Panc1 (cell line): Measurements from ENCODE around the gene ZKSCAN5. TPM values are rescaled to one million over a fixed set of nuclear protein-coding genes. Genes with fewer than 3 reads are reported as not detected.

Experiments
- ATAC-seq: fragments of 200-7000 bp; cut with Tn5 transposase; 2 replicates; pipeline ENCODE4 v1.9.1; 2020; ENCODE audit warnings: mild to moderate bottlenecking, moderate library complexity
- BruUV-seq: library from RNA; stranded (reverse); fragments of 400-500 nt; replicated peaks from 2 replicates; lab custom pipeline; 2021; lab: Mats Ljungman, UMichigan
- CTCF ChIA-PET: fragments of 300-600 bp; sonication (Branson Sonifier 250); formaldehyde crosslinking; loops from one replicate; lab custom pipeline; 2022; ENCODE audit warnings: antibody characterized with exemption; lab: Charles Lee
- POLR2A ChIA-PET: fragments of 300-600 bp; sonication (Branson Sonifier 250); formaldehyde crosslinking; loops from one replicate; lab custom pipeline; 2022; ENCODE audit warnings: antibody characterized with exemption; lab: Charles Lee
- DNase-seq: peaks from one replicate; pipeline ENCODE4 v3.0.0-alpha.2; 2010; ENCODE audit warnings: low read depth, low spot score
- H3K27ac ChIP-seq: 2 replicates; pipeline ENCODE4 v1.5.1; 2011; ENCODE audit warnings: mild to moderate bottlenecking, low read length, inconsistent platforms
- H3K27me3 ChIP-seq: fragments of 200-500 bp; sonication (Bioruptor generic); 2 replicates; pipeline ENCODE4 v1.6.0; 2014; ENCODE audit warnings: low read length, inconsistent platforms; ENCODE audit not compliant: control insufficient read depth, insufficient read depth
- H3K36me3 ChIP-seq: fragments of 200-500 bp; sonication (Bioruptor generic); 2 replicates; pipeline ENCODE4 v1.5.1; 2014; ENCODE audit warnings: inconsistent platforms, mild to moderate bottlenecking, low read length, moderate library complexity; ENCODE audit not compliant: control insufficient read depth, insufficient read depth
- H3K4me1 ChIP-seq: 2 replicates; pipeline ENCODE4 v1.5.1; 2011; ENCODE audit warnings: inconsistent platforms, mild to moderate bottlenecking, low read length, moderate library complexity; ENCODE audit not compliant: control insufficient read depth, insufficient read depth
- H3K4me3 ChIP-seq, 2 experiments: 2 replicates each; pipeline ENCODE4 v1.5.1; 2011 to 2012; ENCODE audit warnings: low read depth in 2 of 2, low read length in 2 of 2, mild to moderate bottlenecking in 2 of 2, inconsistent platforms in 1 of 2, moderate library complexity in 1 of 2
- H3K9me3 ChIP-seq: fragments of 200-500 bp; sonication (Bioruptor generic); 2 replicates; pipeline ENCODE4 v1.5.1; 2014; ENCODE audit warnings: low read depth, mild to moderate bottlenecking, inconsistent platforms, low read length, moderate library complexity; ENCODE audit not compliant: control insufficient read depth, insufficient read depth
- POLR2AphosphoS5 ChIP-seq: IDR thresholded peaks from 2 replicates; pipeline ENCODE4 v1.6.1; 2012; ENCODE audit warnings: mild to moderate bottlenecking, low read depth, low read length, moderate library complexity
- REST ChIP-seq, 2 experiments: IDR thresholded peaks; 2 replicates each; pipeline ENCODE4 v1.6.1; 2011 to 2012; ENCODE audit warnings: low read depth in 2 of 2, control low read depth in 1 of 2, low read length in 1 of 2, mild to moderate bottlenecking in 1 of 2, moderate library complexity in 1 of 2; ENCODE audit not compliant: insufficient read depth in 1 of 2
- SIN3A ChIP-seq: IDR thresholded peaks from 2 replicates; pipeline ENCODE4 v1.6.1; 2012; ENCODE audit warnings: low read depth, mild to moderate bottlenecking, low read length, moderate library complexity, borderline replicate concordance; ENCODE audit not compliant: insufficient read depth
- TCF7L2 ChIP-seq: IDR thresholded peaks from 2 replicates; pipeline ENCODE4 v1.6.1; 2011; ENCODE audit warnings: mild to moderate bottlenecking, low read depth, low read length, inconsistent platforms
- in situ Hi-C: cut with HindIII; loops from 2 replicates; pipeline ENCODE4 v1.10.0; 2016; ENCODE audit warnings: low sequenced_read_pairs, low pct_unique_long_range_greater_than_20kb
- intact Hi-C: fragments of 100-400 bp; cut with micrococcal nuclease; formaldehyde crosslinking; loops from one replicate; pipeline ENCODE4 v1.10.0; 2022; ENCODE audit not compliant: unreplicated experiment
- total RNA-seq: library from RNA; stranded (reverse); gene quantifications from one replicate; pipeline ENCODE4 v1.2.1, GENCODE V29; 2021; ENCODE audit not compliant: unreplicated experiment
- TF ChIP-seq, protein P1 (sequence below): fragments of 450-650 bp; IDR thresholded peaks from 2 replicates; pipeline ENCODE4 v1.5.1; 2017; ENCODE audit warnings: mild to moderate bottlenecking

Gene ZKSCAN5
- total RNA-seq, 1 experiment from 2014 or later: 17.5 TPM

DNA sequence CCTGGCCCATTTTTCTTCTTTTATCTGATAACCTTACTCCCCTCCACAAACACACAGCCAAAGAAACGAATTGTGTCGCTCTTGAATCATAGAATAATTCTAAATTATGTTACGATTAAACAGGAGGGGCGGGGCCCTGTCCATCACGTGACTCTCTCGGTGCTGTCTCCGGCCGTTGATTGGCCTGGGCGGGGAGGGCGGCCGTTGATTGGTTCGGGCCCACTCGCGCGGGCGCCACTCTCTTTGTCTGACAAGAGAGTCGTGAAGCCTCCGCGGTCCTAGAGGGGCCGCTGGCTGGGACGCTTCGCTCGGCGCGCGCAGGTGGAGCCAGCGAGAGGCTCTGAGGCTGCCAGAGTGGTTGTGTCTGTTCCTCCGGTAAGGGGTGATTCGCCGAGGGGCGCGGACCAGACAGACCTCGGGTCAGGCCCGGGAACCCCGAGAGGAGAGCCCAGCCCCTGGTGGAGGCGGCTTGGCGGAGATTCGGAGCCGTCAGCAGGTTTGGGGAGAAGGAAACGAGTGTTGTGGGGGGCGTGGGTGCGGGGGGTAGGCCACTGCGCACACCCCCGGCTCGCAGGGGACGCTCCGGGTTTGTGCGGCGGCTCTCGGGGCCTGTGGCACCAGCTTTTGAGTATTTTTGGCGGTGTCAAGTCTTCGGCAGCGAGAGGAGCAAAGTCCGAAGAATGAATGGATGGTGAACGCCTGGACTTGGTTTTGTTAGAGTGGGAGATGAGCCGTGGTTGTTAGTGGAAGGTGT is 31.7 kb upstream of the ZKSCAN5 start, which contains the start of gene ZNF789:
TSS of gene ZNF789 (plus strand) at position 330 of the 754 bp plus-strand sequence. CDS start 3,567 bp downstream, outside the sequence.
- ChIA-PET POLR2A (interaction anchor here (0.7 kb wide), 1 partner anchor 345 kb away, joined by 3 read pairs; no protein-coding TSS in a partner anchor), CTCF (no interaction called here)
- Histone ChIP-seq H3K27me3 (no peaks in the 10 kb centered on the region), H3K36me3 (peaks cover 4% of the 10 kb centered on the region; the same call in 1 of the 2 replicates), H3K27ac (peak within 1 kb of the TSS; percentile 94), H3K4me3 (peak within 1 kb of the TSS; percentile 93 to 97), H3K9me3 (no peaks in the 10 kb centered on the region), H3K4me1 (peaks cover 6% of the 10 kb centered on the region)
- intact Hi-C loops: no loop called here
- ATAC-seq: peak; percentile 97
- BruUV-seq: no TSS peak
- TF ChIP-seq REST (IDR thresholded peaks at IDR 0.05; ENCODE audit: insufficient read depth in 1 of 2, low read depth in 2 of 2, low read length in 1 of 2) (no peak), TCF7L2 (no peak), SIN3A (0 out of 2 replicates have a peak, but pooled peaks have one; percentile 46), POLR2AphosphoS5 (peak; percentile 43; the same call in 1 of the 2 replicates)
- TF ChIP-seq, protein P1, sequence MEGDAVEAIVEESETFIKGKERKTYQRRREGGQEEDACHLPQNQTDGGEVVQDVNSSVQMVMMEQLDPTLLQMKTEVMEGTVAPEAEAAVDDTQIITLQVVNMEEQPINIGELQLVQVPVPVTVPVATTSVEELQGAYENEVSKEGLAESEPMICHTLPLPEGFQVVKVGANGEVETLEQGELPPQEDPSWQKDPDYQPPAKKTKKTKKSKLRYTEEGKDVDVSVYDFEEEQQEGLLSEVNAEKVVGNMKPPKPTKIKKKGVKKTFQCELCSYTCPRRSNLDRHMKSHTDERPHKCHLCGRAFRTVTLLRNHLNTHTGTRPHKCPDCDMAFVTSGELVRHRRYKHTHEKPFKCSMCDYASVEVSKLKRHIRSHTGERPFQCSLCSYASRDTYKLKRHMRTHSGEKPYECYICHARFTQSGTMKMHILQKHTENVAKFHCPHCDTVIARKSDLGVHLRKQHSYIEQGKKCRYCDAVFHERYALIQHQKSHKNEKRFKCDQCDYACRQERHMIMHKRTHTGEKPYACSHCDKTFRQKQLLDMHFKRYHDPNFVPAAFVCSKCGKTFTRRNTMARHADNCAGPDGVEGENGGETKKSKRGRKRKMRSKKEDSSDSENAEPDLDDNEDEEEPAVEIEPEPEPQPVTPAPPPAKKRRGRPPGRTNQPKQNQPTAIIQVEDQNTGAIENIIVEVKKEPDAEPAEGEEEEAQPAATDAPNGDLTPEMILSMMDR: no peak
- DNase-seq: peak; percentile 88
- in situ Hi-C loops: no loop called here

GRCh38 chr7:99473315-99473596 is 31.2 kb upstream of the ZKSCAN5 start:
- intact Hi-C loops: no loop called here
- in situ Hi-C loops: no loop called here
- peaks cover 6% of the 10 kb centered on the region for H3K4me1 ChIP-seq
- no peaks in the 10 kb centered on the region for H3K9me3 ChIP-seq
- peak overlapping the region; percentile 93 to 97 for H3K4me3 ChIP-seq
- TSS peak; percentile 91 for BruUV-seq
- ChIA-PET POLR2A (interaction anchor here (0.6 to 0.7 kb wide), 2 partner anchors 43 to 346 kb away, joined by 3 to 6 read pairs; no protein-coding TSS in a partner anchor), CTCF (no interaction called here)
- peak overlapping the region; percentile 94 for H3K27ac ChIP-seq
- ATAC-seq (no peak), DNase-seq (no peak)
- no peaks in the 10 kb centered on the region for H3K27me3 ChIP-seq
- peaks cover 4% of the 10 kb centered on the region; the same call in 1 of the 2 replicates for H3K36me3 ChIP-seq
- TF ChIP-seq SIN3A (0 out of 2 replicates have a peak, but pooled peaks have one; percentile 6), POLR2AphosphoS5 (no peak)
